Right lobe of liver (tissue), 6 donors: ENCODE data around the gene CS. TPM values are rescaled to one million over a fixed set of nuclear protein-coding genes. Genes with fewer than 3 reads are reported as not detected.

Experiments used
- ATAC-seq, 4 donors: fragments of 200-7000 bp; cut with Tn5 transposase; one replicate each; pipeline ENCODE4 v1.9.1; 2020; ENCODE audit warnings: mild to moderate bottlenecking in 4 of 4, moderate library complexity in 4 of 4
- DNase-seq, 3 donors: peaks; one replicate each; pipeline ENCODE4 v3.0.0-alpha.2; 2020
- H3K27ac ChIP-seq, 3 donors: fragments of 200-600 bp; one replicate each; pipeline ENCODE4 v1.8.0; 2022
- H3K27me3 ChIP-seq, 2 donors: fragments of 200-600 bp; one replicate each; pipeline ENCODE4 v1.8.0; 2022
- H3K36me3 ChIP-seq, 4 donors: fragments of 200-600 bp; sonication (generic) in 1 of 4; one replicate each; pipeline versions ENCODE4 v1.5.1 to v1.8.0; 2017 to 2022; ENCODE audit warnings: control low read depth in 1 of 4
- H3K4me1 ChIP-seq, 4 donors: fragments of 200-600 bp; sonication (generic) in 1 of 4; one replicate each; pipeline versions ENCODE4 v1.5.1 to v1.8.0; 2017 to 2022; ENCODE audit warnings: control low read depth in 1 of 4
- H3K4me3 ChIP-seq, 3 donors: fragments of 200-600 bp; one replicate each; pipeline ENCODE4 v1.8.0; 2022
- H3K9me3 ChIP-seq, 4 donors: fragments of 200-600 bp; sonication (generic) in 1 of 4; one replicate each; pipeline versions ENCODE4 v1.5.1 to v1.8.0; 2017 to 2022; ENCODE audit warnings: control low read depth in 1 of 4
- POLR2A ChIP-seq: fragments of 450-650 bp; IDR thresholded peaks from one replicate; pipeline ENCODE4 v1.6.1; 2017; ENCODE audit warnings: antibody characterized with exemption, mild to moderate bottlenecking
- WGBS: methylation state at CpG from one replicate; pipeline ENCODE4 v1.1.6; 2018; ENCODE audit warnings: low coverage, low lambda C conversion rate; ENCODE audit not compliant: insufficient coverage; ENCODE audit errors: missing lambda C conversion rate; 5-methylcytosine and 5-hydroxymethylcytosine counted together
- intact Hi-C, 2 donors: fragments of 100-400 bp; cut with DNase I; formaldehyde crosslinking; loops; one replicate each; pipeline versions ENCODE4 v1.11.2 to v1.14.1; 2022
- total RNA-seq, 6 experiments: library from RNA; depleted of rRNA in 2 of 6; stranded (reverse); fragments of >200 nt in 2 of 6; fragmentation: NEBNext Ultra II Directional in 3 of 6; extraction: Animal tissue kit (Norgen Biotek cat#: 25700) in 3 of 6; gene quantifications; one replicate each; pipeline versions ENCODE4 v1.1.0 to v1.2.4, GENCODE V29; 2016 to 2023
- TF ChIP-seq, protein P1 (sequence below), 4 donors: fragments of 200-600 bp in 3 of 4; fragments of 450-650 bp in 1 of 4; IDR thresholded peaks; one replicate each; pipeline versions ENCODE4 v1.5.1 to v1.8.0; 2016 to 2022; ENCODE audit warnings: antibody characterized with exemption in 4 of 4, mild to moderate bottlenecking in 2 of 4
- donor health status: DM: no; HTN: yes; CAD: no.
- donor health status: DM: no; HTN: no; CAD: no.
- donor health status: DM: no; HTN: no; CAD: no.
- donor health status: DM: no; HTN: yes; CAD: no.
- donor health status: DM: no; HTN: yes; CAD: no.

The CS gene
- total RNA-seq, 6 experiments from 2014 or later = 45.6 to 109 (median 61.2) TPM

- Histone ChIP-seq H3K27ac (no peak overlapping the region), H3K27me3 (no peaks in the 10 kb centered on the region), H3K36me3 (peaks cover 0 to 80% (median 27%) of the 10 kb centered on the region in 4 donors), H3K4me1 (peaks cover 0 to 10% (median 5%) of the 10 kb centered on the region in 4 donors), H3K4me3 (no peak overlapping the region), H3K9me3 (no peaks in the 10 kb centered on the region)
- intact Hi-C loops = no loop called here
- ATAC-seq (no peak), DNase-seq (peak in 1 of 3 donors; percentile 38)
- TF ChIP-seq, protein P1, sequence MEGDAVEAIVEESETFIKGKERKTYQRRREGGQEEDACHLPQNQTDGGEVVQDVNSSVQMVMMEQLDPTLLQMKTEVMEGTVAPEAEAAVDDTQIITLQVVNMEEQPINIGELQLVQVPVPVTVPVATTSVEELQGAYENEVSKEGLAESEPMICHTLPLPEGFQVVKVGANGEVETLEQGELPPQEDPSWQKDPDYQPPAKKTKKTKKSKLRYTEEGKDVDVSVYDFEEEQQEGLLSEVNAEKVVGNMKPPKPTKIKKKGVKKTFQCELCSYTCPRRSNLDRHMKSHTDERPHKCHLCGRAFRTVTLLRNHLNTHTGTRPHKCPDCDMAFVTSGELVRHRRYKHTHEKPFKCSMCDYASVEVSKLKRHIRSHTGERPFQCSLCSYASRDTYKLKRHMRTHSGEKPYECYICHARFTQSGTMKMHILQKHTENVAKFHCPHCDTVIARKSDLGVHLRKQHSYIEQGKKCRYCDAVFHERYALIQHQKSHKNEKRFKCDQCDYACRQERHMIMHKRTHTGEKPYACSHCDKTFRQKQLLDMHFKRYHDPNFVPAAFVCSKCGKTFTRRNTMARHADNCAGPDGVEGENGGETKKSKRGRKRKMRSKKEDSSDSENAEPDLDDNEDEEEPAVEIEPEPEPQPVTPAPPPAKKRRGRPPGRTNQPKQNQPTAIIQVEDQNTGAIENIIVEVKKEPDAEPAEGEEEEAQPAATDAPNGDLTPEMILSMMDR (IDR thresholded peaks at IDR 0.05) = no peak
- TF ChIP-seq POLR2A = no peak
- WGBS = no CpG with 5 or more reads among the region's 11 CpGs
These were observed 47.0 kb downstream of the CS start for GRCh38 chr12:56253091-56253490.

- H3K36me3 ChIP-seq = peaks cover 0 to 85% (median 29%) of the 10 kb centered on the region in 4 donors
- peak in 1 of 3 donors; percentile 1 for DNase-seq
- WGBS = 100% methylated on average over 1 of the region's 3 CpGs
These were observed 47.5 kb downstream of the CS start for GRCh38 chr12:56252649-56253048.

GRCh38 chr12:56248711-56249110 is 51.4 kb downstream of the CS start:
- Histone ChIP-seq H3K9me3 (no peaks in the 10 kb centered on the region), H3K36me3 (peaks cover 0 to 90% (median 40%) of the 10 kb centered on the region in 4 donors), H3K4me3 (no peak overlapping the region), H3K27me3 (no peaks in the 10 kb centered on the region), H3K27ac (no peak overlapping the region), H3K4me1 (no peaks in the 10 kb centered on the region)
- intact Hi-C loops = no loop called here
- no peak for ATAC-seq
- peak in 1 of 3 donors; percentile 36 for DNase-seq
- TF ChIP-seq POLR2A = no peak
- TF ChIP-seq, protein P1 (IDR thresholded peaks at IDR 0.05) = no peak
- WGBS = 94% methylated on average over 3 of the region's 8 CpGs

More at GRCh38 chr12:56252649-56253048, 47.5 kb downstream of the CS start:
- no peak for ATAC-seq
- H3K9me3 ChIP-seq = no peaks in the 10 kb centered on the region
- peaks cover 0 to 10% (median 5%) of the 10 kb centered on the region in 4 donors for H3K4me1 ChIP-seq
- no peak overlapping the region for H3K27ac ChIP-seq
- H3K4me3 ChIP-seq = no peak overlapping the region
- no peaks in the 10 kb centered on the region for H3K27me3 ChIP-seq
- intact Hi-C loops = no loop called here
- TF ChIP-seq POLR2A = no peak
- TF ChIP-seq, protein P1 (IDR thresholded peaks at IDR 0.05) = no peak

DNA sequence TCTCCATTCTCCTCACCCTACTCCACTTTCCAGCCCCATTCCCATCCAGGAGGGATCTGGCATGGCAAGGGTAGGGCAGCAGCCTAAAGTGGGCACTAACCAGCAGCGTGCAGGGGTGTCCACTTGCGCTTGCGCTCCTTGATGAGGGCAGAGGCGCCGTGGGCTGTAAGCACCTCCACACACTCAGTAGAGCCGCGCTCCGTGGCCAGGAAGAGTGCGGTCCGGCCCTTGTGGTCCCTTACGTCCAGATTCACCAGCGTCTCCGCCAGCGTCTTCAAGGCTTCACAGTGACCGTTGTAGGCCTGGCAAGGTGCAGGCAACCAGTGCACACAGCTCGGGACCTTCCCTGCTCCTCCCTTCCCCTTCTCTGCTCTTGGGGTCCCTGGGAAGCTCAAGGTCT is 52.2 kb downstream of the CS start:
- ATAC-seq (no peak), DNase-seq (peak in 1 of 3 donors; percentile 46)
- H3K36me3 ChIP-seq = peaks cover 0 to 88% (median 38%) of the 10 kb centered on the region in 4 donors
- no peak overlapping the region for H3K4me3 ChIP-seq
- no peaks in the 10 kb centered on the region for H3K27me3 ChIP-seq
- no peak for TF ChIP-seq POLR2A
- TF ChIP-seq, protein P1 (IDR thresholded peaks at IDR 0.05) = no peak
- no peaks in the 10 kb centered on the region for H3K9me3 ChIP-seq
- intact Hi-C loops = no loop called here
- WGBS = 97% methylated on average over 11 of the region's 16 CpGs
- H3K4me1 ChIP-seq = no peaks in the 10 kb centered on the region
- no peak overlapping the region for H3K27ac ChIP-seq
